ENCODE data around the gene ADGRG2. TPM values are rescaled to one million over a fixed set of nuclear protein-coding genes. Genes with fewer than 3 reads are reported as not detected.

Gene ADGRG2
- total RNA-seq, 2 experiments from 2014 or later: not detected

DNA sequence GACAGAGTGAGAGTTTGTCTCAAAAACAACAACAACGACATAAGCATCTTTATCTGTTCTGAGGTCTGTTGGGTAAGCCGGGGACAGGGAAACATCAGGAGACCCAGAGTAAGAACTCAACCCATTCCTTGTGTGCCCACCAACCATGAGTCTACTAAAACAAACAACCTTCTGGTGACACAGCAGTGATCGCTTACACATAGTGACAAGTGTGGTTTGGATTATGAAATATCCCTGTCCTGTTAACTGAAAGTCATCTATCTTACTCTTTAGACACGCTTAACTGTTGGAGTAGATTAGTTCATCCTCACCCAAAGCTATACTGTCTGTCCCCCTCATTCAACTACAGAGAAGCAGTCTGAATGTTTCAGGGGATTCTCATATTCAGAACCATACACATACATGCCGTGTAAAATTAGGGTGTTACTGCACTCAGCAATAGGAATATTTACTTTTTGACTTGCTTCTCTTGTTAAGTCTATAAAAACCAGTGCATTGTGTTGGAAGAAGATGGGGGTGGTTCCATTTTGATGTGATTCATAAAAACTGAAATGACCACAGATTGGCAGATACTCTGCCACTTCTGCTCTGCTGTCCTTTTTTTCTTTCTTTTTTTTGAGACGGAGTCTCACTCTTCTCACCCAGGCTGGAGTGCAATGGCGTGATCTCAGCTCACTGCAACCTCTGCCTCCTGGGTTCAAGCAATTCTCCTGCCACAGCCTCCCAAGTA is 165.8 kb downstream of the ADGRG2 start:
- ChIA-PET CTCF (ENCODE audit: unreplicated experiment) (no interaction called here), POLR2A (no interaction called here)
- Histone ChIP-seq H3K27ac (ENCODE audit: low read depth, low read length, poor library complexity, severe bottlenecking) (no peak overlapping the region), H3K79me2 (ENCODE audit: insufficient read depth, low read depth, low read length) (no peaks in the 10 kb centered on the region), H3K4me2 (ENCODE audit: low read length) (no peak overlapping the region), H3K9me3 (ENCODE audit: low read length) (no peaks in the 10 kb centered on the region), H4K20me1 (ENCODE audit: insufficient read depth, low read length) (no peaks in the 10 kb centered on the region), H3K36me3 (ENCODE audit: insufficient read depth, low read length) (no peaks in the 10 kb centered on the region), H3K9me2 (ENCODE audit: insufficient read depth, low read length) (no peaks in the 10 kb centered on the region), H3K4me3 (ENCODE audit: low read depth, low read length, poor library complexity, severe bottlenecking) (no peak overlapping the region), H3K4me1 (ENCODE audit: insufficient read depth, low read length, poor library complexity, severe bottlenecking) (peaks cover 5% of the 10 kb centered on the region), H2AFZ (ENCODE audit: low read length) (no peak overlapping the region)
- no peak for DNase-seq (ENCODE audit: low spot score)
- intact Hi-C loops (cut with micrococcal nuclease; ENCODE audit: unreplicated experiment): no loop called here
- BruUV-seq (replicated peaks): no TSS peak
- TF ChIP-seq, protein P1, sequence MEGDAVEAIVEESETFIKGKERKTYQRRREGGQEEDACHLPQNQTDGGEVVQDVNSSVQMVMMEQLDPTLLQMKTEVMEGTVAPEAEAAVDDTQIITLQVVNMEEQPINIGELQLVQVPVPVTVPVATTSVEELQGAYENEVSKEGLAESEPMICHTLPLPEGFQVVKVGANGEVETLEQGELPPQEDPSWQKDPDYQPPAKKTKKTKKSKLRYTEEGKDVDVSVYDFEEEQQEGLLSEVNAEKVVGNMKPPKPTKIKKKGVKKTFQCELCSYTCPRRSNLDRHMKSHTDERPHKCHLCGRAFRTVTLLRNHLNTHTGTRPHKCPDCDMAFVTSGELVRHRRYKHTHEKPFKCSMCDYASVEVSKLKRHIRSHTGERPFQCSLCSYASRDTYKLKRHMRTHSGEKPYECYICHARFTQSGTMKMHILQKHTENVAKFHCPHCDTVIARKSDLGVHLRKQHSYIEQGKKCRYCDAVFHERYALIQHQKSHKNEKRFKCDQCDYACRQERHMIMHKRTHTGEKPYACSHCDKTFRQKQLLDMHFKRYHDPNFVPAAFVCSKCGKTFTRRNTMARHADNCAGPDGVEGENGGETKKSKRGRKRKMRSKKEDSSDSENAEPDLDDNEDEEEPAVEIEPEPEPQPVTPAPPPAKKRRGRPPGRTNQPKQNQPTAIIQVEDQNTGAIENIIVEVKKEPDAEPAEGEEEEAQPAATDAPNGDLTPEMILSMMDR (conservative IDR thresholded peaks at IDR 0.05; ENCODE audit: low read length): no peak
- no peak for TF ChIP-seq EZH2phosphoT487 (IDR thresholded peaks at IDR 0.05; ENCODE audit: borderline replicate concordance, low read depth, low read length)

- Histone ChIP-seq H2AFZ (ENCODE audit: low read length) (no peak overlapping the region), H3K4me3 (ENCODE audit: low read depth, low read length, poor library complexity, severe bottlenecking) (no peak overlapping the region), H3K9me2 (ENCODE audit: insufficient read depth, low read length) (no peaks in the 10 kb centered on the region), H3K36me3 (ENCODE audit: insufficient read depth, low read length) (no peaks in the 10 kb centered on the region), H3K79me2 (ENCODE audit: insufficient read depth, low read depth, low read length) (no peaks in the 10 kb centered on the region), H3K9me3 (ENCODE audit: low read length) (no peaks in the 10 kb centered on the region), H3K4me1 (ENCODE audit: insufficient read depth, low read length, poor library complexity, severe bottlenecking) (peaks cover 3% of the 10 kb centered on the region), H3K27ac (ENCODE audit: low read depth, low read length, poor library complexity, severe bottlenecking) (no peak overlapping the region), H3K4me2 (ENCODE audit: low read length) (no peak overlapping the region), H4K20me1 (ENCODE audit: insufficient read depth, low read length) (no peaks in the 10 kb centered on the region)
- no peak for DNase-seq (ENCODE audit: low spot score)
- TF ChIP-seq EZH2phosphoT487 (IDR thresholded peaks at IDR 0.05; ENCODE audit: borderline replicate concordance, low read depth, low read length): no peak
- TF ChIP-seq, protein P1 (conservative IDR thresholded peaks at IDR 0.05; ENCODE audit: low read length): no peak
- intact Hi-C loops (cut with micrococcal nuclease; ENCODE audit: unreplicated experiment): no loop called here
- CTCF ChIA-PET (ENCODE audit: unreplicated experiment): no interaction called here
- BruUV-seq (replicated peaks): no TSS peak
- POLR2A ChIA-PET: interaction anchor here (1.1 kb wide), 1 partner anchor 14 kb away, joined by 3 read pairs; no protein-coding TSS in a partner anchor
Measured at GRCh38 chrX:18955676-18956075, 166.6 kb downstream of the ADGRG2 start.

- intact Hi-C loops (cut with micrococcal nuclease; ENCODE audit: unreplicated experiment): no loop called here
- Histone ChIP-seq H3K4me3 (ENCODE audit: low read depth, low read length, poor library complexity, severe bottlenecking) (no peak overlapping the region), H2AFZ (ENCODE audit: low read length) (no peak overlapping the region), H3K9me3 (ENCODE audit: low read length) (no peaks in the 10 kb centered on the region), H3K36me3 (ENCODE audit: insufficient read depth, low read length) (no peaks in the 10 kb centered on the region; the same call in 1 of the 2 replicates), H3K27ac (ENCODE audit: low read depth, low read length, poor library complexity, severe bottlenecking) (no peak overlapping the region), H3K4me2 (ENCODE audit: low read length) (no peak overlapping the region), H3K9me2 (ENCODE audit: insufficient read depth, low read length) (no peaks in the 10 kb centered on the region), H3K79me2 (ENCODE audit: insufficient read depth, low read depth, low read length) (no peaks in the 10 kb centered on the region), H4K20me1 (ENCODE audit: insufficient read depth, low read length) (no peaks in the 10 kb centered on the region), H3K4me1 (ENCODE audit: insufficient read depth, low read length, poor library complexity, severe bottlenecking) (no peaks in the 10 kb centered on the region)
- no peak for DNase-seq (ENCODE audit: low spot score)
- no TSS peak for BruUV-seq (replicated peaks)
- POLR2A ChIA-PET: no interaction called here
- TF ChIP-seq, protein P1 (conservative IDR thresholded peaks at IDR 0.05; ENCODE audit: low read length): no peak
- TF ChIP-seq EZH2phosphoT487 (IDR thresholded peaks at IDR 0.05; ENCODE audit: borderline replicate concordance, low read depth, low read length): no peak
- CTCF ChIA-PET (ENCODE audit: unreplicated experiment): no interaction called here
Measured at GRCh38 chrX:18951032-18951431, 171.2 kb downstream of the ADGRG2 start.

Measured in OCI-LY7 (cell line).